ENCODE data around the gene GTF2H1.
"Not testable (repeated sequence)": the region's sequence is repeated elsewhere in the genome, so short reads cannot be mapped to it uniquely, and the experiment has no call there.

GRCh38 chr11:18401077-18401476 is 78.7 kb downstream of the GTF2H1 start:
- TF ChIP-seq ZNF175 (tag by site-specific recombination; IDR thresholded peaks at IDR 0.05); CTCF (tag by site-specific recombination; IDR thresholded peaks at IDR 0.05); ZNF510 (tag by site-specific recombination; IDR thresholded peaks at IDR 0.05; ENCODE audit: insufficient replicate concordance); ZNF704 (tag by site-specific recombination; IDR thresholded peaks at IDR 0.05); ATF2 (tag by site-specific recombination; IDR thresholded peaks at IDR 0.05; ENCODE audit: low read depth); ZNF654 (tag by site-specific recombination; IDR thresholded peaks at IDR 0.05; ENCODE audit: low read depth); ZFP41 (tag by site-specific recombination; IDR thresholded peaks at IDR 0.05; ENCODE audit: borderline replicate concordance); ZXDB (tag by site-specific recombination; IDR thresholded peaks at IDR 0.05); KLF9 (tag by site-specific recombination; IDR thresholded peaks at IDR 0.05; ENCODE audit: low read depth); ZNF311 (tag by site-specific recombination; IDR thresholded peaks at IDR 0.05; ENCODE audit: borderline replicate concordance); ZNF174 (tag by site-specific recombination; IDR thresholded peaks at IDR 0.05): not testable (repeated sequence)
- TF ChIP-seq, protein P1, sequence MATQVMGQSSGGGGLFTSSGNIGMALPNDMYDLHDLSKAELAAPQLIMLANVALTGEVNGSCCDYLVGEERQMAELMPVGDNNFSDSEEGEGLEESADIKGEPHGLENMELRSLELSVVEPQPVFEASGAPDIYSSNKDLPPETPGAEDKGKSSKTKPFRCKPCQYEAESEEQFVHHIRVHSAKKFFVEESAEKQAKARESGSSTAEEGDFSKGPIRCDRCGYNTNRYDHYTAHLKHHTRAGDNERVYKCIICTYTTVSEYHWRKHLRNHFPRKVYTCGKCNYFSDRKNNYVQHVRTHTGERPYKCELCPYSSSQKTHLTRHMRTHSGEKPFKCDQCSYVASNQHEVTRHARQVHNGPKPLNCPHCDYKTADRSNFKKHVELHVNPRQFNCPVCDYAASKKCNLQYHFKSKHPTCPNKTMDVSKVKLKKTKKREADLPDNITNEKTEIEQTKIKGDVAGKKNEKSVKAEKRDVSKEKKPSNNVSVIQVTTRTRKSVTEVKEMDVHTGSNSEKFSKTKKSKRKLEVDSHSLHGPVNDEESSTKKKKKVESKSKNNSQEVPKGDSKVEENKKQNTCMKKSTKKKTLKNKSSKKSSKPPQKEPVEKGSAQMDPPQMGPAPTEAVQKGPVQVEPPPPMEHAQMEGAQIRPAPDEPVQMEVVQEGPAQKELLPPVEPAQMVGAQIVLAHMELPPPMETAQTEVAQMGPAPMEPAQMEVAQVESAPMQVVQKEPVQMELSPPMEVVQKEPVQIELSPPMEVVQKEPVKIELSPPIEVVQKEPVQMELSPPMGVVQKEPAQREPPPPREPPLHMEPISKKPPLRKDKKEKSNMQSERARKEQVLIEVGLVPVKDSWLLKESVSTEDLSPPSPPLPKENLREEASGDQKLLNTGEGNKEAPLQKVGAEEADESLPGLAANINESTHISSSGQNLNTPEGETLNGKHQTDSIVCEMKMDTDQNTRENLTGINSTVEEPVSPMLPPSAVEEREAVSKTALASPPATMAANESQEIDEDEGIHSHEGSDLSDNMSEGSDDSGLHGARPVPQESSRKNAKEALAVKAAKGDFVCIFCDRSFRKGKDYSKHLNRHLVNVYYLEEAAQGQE (tag by site-specific recombination; IDR thresholded peaks at IDR 0.05) = not testable (repeated sequence)
- TF ChIP-seq, protein P2, sequence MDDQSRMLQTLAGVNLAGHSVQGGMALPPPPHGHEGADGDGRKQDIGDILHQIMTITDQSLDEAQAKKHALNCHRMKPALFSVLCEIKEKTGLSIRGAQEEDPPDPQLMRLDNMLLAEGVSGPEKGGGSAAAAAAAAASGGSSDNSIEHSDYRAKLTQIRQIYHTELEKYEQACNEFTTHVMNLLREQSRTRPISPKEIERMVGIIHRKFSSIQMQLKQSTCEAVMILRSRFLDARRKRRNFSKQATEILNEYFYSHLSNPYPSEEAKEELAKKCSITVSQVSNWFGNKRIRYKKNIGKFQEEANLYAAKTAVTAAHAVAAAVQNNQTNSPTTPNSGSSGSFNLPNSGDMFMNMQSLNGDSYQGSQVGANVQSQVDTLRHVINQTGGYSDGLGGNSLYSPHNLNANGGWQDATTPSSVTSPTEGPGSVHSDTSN (CRISPR knock-in tag; IDR thresholded peaks at IDR 0.05) = not testable (repeated sequence)

Measured in HEK293 (cell line).